PFSK-1 (cell line): ENCODE results near the gene CCDC86.

Experiments used
- POLR2AphosphoS5 ChIP-seq: IDR thresholded peaks from 2 replicates; pipeline ENCODE4 v1.6.1; 2012; ENCODE audit warnings: low read depth, mild to moderate bottlenecking, control low read depth, low read length, moderate library complexity
- REST ChIP-seq, 2 experiments: IDR thresholded peaks; 2 replicates each; pipeline versions ENCODE4 v1.6.1 to v1.8.0; 2011 to 2012; ENCODE audit warnings: low read depth in 2 of 2, low read length in 2 of 2, control low read depth in 1 of 2, inconsistent platforms in 1 of 2, mild to moderate bottlenecking in 1 of 2, moderate library complexity in 1 of 2; ENCODE audit not compliant: insufficient read depth in 1 of 2
- SIN3A ChIP-seq: IDR thresholded peaks from 2 replicates; pipeline ENCODE4 v1.6.1; 2012; ENCODE audit warnings: mild to moderate bottlenecking, low read length, moderate library complexity, borderline replicate concordance; ENCODE audit not compliant: insufficient read depth
- TAF1 ChIP-seq: IDR thresholded peaks from 2 replicates; pipeline ENCODE4 v1.6.1; 2012; ENCODE audit warnings: low read length, control low read depth, borderline replicate concordance; ENCODE audit not compliant: insufficient read depth

DNA sequence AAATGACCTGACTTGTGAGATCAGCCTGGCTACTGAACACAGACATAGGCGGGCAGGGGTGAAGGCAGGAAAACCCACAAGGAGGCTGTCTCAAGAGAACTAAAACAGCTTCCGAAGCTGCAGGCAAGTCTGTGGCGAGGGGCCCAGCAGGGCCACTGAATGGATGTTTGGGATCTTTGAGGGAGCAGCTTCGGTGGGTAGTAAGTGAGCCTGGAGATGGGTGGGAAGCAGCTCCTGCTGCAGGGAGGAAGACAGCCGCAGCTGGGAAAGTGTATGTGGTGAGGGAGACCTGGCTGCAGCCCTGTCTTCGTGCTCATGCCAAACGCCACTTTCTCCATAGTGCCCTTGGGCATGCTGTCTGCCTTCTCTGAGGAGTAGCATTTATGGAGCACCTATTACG, 3.4 kb downstream of the CCDC86 start:
- TF ChIP-seq TAF1 (no peak), REST (IDR thresholded peaks at IDR 0.05; ENCODE audit: insufficient read depth in 1 of 2, low read depth in 2 of 2, low read length in 2 of 2) (no peak), POLR2AphosphoS5 (no peak), SIN3A (no peak)
